ENCODE data around the gene RASAL2. TPM values are rescaled to one million over a fixed set of nuclear protein-coding genes. Genes with fewer than 3 reads are reported as not detected.
A peak's percentile ranks its signal among the peaks of the same experiment; 100 is the strongest.

Gene RASAL2
- total RNA-seq, 2 donors from 2014 or later: not detected

DNA sequence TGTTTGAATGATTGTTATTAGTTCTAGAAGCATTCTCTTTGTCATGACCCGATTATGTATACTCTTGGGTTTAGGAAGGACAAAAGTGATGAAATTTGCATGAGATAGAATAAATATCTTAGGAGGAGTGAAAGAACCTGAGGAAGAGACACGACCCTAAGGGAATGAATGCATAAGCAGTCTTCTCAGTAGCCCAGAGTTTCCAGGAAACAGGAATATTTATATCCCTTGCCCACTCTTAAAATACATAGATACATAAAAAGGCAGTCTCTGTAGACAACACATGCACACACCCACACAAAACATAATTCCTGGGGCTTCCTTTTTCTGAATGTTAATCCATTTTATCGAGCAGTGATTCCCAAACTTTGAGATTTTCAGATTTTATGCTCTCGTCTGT is 383.5 kb downstream of the RASAL2 start:
- Mint-ChIP-seq H3K9me3 (no peaks in the 10 kb centered on the region), H3K36me3 (no peaks in the 10 kb centered on the region), H3K27ac (no peak overlapping the region)
- DNase-seq (ENCODE audit: low spot score in 2 of 2) (no peak), ATAC-seq (no peak)

DNA sequence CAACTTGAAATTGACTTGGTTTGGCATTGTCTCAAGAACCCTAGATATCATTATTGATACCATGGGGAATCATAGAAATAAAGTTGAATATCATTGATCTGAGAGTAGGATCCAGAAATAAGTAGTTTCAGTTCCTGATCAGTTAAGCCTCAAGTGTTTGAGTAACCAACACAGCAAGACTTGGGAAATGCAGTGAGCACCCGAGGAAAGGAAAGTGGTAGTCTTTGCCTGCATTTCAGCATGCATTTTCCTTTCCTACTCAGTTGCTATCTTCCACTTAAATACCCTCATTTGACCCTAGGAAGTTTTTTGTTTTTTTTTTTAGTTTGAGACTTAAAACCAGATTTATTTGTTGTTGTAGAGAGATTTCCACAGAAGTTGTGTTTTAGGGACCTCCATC is 383.9 kb downstream of the RASAL2 start:
- ATAC-seq (no peak), DNase-seq (ENCODE audit: low spot score in 2 of 2) (no peak)
- Mint-ChIP-seq H3K9me3 (no peaks in the 10 kb centered on the region), H3K36me3 (no peaks in the 10 kb centered on the region), H3K27ac (no peak overlapping the region)

DNA sequence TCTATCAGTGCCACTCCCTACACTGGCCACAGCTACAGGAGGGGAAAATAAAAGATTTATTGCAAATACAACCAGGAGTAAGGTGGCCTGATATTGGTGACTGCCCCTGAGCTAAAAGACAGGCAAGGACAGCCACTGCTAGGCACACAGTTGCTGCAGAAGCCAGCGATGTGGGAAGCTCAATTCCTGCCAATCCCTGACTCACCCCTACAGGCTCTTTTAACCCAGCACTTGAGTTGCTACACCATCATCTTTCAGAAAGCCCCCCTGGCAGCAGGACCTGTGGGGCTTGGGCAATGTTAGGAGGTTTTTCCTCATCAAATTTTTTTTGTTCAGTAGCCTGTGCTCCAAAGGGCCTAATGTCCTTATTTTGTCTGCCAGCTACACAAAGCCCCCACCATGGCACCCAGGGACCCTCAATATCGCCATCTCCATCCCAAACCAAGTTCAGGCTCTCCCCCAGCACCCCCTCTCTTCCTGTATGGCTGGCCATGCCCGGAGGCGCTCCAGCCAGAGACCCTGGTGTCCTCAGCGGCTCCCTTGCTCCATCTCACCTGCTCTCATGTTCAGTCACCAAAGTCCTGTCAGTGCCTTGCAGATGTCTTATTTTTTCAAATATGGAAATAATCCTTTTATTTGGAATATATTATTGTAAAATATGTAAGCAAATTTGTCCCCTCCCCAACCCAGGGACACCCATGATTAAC is 389.5 kb downstream of the RASAL2 start:
- DNase-seq (ENCODE audit: low spot score in 2 of 2): no peak
- no peak for ATAC-seq
- no peaks in the 10 kb centered on the region for H3K36me3 Mint-ChIP-seq
- no peaks in the 10 kb centered on the region for H3K9me3 Mint-ChIP-seq
- no peak overlapping the region for H3K27ac Mint-ChIP-seq

DNA sequence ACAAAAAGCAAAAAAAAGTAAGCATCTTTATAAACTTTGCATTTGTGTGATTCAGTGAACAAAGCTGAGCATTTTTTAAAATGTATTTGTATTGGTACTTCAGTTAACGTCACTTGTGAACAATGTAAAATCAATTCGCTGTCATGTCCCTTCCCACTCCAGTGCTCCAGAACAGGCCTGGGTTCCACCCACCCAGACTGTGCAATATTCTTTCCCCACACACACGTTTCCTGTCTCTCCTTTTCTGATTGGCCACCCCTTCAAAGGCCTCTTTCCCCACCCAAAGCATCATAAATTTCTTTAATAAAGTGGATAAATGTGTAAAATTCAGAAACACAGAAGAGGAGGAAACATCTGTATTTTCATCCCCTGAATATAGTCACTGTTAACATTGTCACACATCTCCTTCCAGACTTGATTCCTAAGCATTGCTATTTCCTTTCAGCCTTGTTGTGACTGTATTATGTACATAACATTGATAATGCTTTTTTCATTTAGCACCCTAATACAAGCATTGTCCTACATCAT is 390.9 kb downstream of the RASAL2 start:
- ATAC-seq: no peak
- H3K9me3 Mint-ChIP-seq: no peaks in the 10 kb centered on the region
- no peak overlapping the region for H3K27ac Mint-ChIP-seq
- DNase-seq (ENCODE audit: low spot score in 2 of 2): no peak
- no peaks in the 10 kb centered on the region for H3K36me3 Mint-ChIP-seq

DNA sequence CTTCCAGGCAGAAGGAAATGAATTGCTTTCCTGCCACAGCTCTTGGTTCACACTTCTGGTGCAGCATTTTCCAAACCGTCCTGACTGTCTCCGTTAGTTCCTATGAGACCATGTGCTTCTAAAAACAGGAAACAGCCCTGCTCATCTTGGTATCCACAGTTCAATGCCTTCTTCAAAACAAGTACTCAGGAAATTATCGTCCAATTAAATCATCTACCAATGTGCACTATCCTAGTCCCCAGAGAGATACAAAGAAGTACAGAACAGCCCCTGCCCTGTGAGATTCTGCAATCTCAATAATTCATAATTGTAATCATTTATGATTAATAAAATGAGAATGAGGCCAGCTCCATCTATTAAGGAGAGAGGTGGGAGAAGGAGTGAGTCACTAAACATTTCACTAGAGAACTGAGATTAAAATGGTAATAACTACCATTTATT is 391.7 kb downstream of the RASAL2 start:
- no peak for ATAC-seq
- Mint-ChIP-seq H3K27ac (no peak overlapping the region), H3K9me3 (no peaks in the 10 kb centered on the region), H3K36me3 (no peaks in the 10 kb centered on the region)
- no peak for DNase-seq (ENCODE audit: low spot score in 2 of 2)

DNA sequence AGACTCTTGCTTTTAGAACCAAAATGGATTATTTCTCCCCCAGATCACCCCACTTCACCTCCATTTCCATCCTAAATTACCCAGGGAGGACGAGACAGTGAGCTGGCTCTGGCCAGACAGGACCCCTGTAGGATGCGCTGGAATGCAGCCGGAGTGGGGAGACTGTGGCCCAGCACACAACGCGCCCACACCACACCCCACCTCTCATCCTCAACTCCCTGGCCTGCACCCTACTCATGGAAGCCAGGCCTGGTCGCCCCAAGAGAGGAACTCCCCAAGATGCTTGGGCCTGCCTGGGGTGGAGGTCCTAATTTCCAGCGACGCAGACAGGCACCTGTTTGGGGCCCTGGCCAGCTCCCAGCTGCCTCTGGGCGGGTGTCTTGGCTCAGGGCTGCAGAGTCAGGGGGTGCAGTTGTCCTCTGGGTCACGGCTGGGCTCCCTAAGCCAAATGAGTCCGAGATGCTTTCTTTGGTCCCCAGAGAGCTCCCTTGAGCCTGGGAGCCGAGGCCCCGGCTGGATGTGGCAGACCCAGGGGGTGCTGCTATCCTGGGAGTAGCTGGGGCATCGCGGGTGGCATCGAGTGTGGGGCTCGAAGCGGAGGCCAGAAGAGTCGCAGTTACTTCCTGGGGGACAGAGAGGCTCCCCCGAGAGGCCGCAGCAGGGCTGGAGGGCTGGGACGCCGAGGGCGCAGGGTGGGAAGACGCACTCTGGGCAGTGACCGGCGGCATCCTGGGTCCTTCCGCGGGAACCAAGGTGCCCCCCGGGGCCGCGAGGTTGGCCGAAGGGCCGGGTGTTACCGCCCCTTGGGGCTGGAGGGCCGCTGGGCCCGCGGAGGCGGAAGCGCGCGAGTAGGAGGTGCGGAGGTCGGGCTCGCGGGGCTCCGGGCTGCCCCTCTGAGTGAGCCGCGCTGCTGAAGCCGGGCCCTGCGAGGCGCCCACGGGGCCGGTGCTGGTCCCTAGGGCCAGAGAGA is 392.5 kb downstream of the RASAL2 start:
- Mint-ChIP-seq H3K27ac (no peak overlapping the region), H3K36me3 (no peaks in the 10 kb centered on the region), H3K9me3 (no peaks in the 10 kb centered on the region)
- DNase-seq (ENCODE audit: low spot score in 2 of 2): no peak
- ATAC-seq: peak in 1 of 2 donors; percentile 20

DNA sequence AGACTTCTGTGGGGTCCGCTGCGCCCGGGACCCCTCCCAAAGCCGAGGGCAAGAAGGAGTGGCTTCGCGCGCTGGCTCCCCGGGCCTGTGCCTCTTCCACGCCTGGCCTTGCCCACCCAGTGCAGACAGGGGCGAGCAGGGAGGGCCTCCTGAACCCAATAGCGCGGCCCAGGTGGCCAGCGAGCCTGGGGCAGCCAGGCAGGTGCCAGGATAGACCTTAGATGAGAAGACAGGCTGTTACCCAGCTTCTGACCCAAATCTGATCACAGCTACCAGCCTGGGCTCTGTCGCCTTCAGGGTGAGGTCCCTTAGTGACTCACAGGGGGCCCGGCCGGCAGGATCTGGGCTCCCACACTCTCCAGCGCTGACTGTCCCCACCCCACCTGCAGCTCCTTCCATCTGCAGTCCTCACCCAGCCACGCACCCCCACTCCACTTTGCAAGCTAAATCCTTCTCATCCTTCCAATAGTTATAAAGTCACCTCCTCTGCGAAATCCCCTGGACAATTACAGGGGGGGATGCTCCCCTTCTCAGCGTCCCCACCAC is 393.2 kb downstream of the RASAL2 start:
- ATAC-seq (peak in 1 of 2 donors; percentile 7), DNase-seq (ENCODE audit: low spot score in 2 of 2) (no peak)
- Mint-ChIP-seq H3K27ac (no peak overlapping the region), H3K36me3 (no peaks in the 10 kb centered on the region), H3K9me3 (no peaks in the 10 kb centered on the region)

DNA sequence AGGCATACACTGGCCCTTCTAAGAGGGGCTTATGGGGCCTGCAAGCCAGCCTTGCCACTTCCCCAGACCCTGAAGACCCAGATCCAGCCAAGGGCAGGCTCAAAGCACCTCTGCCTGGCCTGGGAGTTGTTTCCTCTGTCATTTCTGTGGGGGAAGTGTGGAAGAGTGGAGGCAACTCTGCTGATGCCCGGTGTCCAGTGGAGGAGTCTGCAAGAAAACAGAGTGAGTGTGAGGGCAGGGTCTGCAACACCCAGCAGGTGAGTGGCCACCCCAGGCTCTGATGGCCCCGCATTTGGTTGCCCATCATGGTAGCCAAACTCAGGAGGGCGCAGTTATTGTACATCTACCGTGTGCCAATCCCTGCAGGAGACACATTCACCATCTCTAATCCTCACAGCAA is 394.5 kb downstream of the RASAL2 start:
- Mint-ChIP-seq H3K9me3 (no peaks in the 10 kb centered on the region), H3K36me3 (no peaks in the 10 kb centered on the region), H3K27ac (no peak overlapping the region)
- DNase-seq (ENCODE audit: low spot score in 2 of 2) (no peak), ATAC-seq (no peak)

DNA sequence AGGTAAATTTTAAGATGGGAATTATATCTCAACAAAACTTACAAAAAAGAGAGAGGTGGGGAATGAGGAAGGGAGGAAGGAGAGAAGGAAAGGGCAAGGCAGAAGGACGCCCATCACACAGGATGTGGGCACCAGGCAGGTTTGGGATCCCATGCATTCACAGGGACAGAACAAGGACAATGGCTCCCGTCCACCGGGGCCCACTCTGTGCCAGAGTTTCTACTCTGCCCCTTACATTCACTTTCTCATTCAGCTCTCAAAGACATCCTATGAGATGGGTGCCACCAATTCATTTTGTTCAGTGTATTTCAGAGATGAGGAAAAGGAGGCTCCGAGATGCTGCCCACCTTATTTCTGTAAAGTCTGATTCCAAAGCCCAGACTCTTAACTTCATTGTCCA is 395.5 kb downstream of the RASAL2 start:
- Mint-ChIP-seq H3K27ac (no peak overlapping the region), H3K9me3 (no peaks in the 10 kb centered on the region), H3K36me3 (no peaks in the 10 kb centered on the region)
- ATAC-seq (no peak), DNase-seq (ENCODE audit: low spot score in 2 of 2) (no peak)

DNA sequence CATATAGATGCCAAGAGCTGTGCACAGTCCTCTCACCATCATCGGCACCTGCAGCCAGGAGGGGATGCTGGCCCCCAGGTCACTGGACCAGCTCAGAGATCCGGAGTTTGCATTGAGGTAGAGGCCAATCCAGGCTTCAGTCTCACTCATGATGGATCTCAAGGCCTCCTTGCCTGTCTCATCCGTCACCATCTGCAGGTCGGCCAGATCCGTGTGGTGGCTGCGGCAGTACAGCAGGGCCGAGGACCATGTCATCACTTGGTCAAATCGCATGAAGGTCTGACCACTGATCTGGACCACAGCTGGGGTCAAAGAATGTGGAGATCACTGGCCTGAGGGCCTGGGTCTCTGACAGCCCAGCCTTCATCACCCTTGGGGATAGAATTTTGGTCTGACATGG is 396.2 kb downstream of the RASAL2 start:
- H3K27ac Mint-ChIP-seq: no peak overlapping the region
- no peak for DNase-seq (ENCODE audit: low spot score in 2 of 2)
- ATAC-seq: no peak
- no peaks in the 10 kb centered on the region for H3K9me3 Mint-ChIP-seq
- H3K36me3 Mint-ChIP-seq: no peaks in the 10 kb centered on the region

DNA sequence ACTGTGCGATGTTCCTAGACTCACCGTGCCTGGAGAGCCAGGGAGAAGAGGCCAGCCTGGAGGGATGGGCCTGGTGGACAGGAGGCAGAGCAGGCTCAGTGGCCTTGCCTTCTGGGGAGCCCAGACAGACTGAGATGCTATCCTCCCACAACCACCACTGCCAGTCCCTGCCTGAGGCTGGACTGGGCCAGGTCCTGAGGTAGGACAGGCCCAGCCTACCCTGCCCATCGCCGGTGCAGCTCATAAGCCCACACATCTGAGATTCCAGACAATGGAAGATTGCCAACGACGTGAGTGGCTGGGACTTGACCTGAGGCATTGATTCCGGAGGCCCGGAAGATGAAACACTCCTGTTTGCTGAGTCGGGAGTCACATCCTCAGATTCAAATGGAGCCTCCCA is 397.1 kb downstream of the RASAL2 start:
- Mint-ChIP-seq H3K27ac (no peak overlapping the region), H3K36me3 (no peaks in the 10 kb centered on the region), H3K9me3 (no peaks in the 10 kb centered on the region)
- DNase-seq (ENCODE audit: low spot score in 2 of 2) (no peak), ATAC-seq (no peak)

DNA sequence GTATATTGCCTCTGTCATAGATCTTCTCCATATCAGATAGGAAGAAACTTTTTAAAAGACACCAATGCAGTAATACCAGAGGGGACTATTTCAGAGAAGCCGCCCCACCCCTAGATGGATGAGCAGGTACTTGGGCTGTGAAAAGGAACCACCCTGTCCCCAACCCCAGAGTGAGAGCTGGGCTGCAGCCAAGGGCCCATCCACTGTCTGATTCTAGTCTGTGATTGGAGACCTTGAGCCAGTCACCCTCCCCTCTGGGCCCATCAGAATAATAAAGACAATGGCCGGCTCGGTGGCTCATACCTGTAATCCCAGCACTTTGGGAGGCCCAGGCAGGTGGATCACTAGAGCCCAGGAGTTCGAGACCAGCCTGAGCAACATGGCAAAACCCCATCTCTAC is 397.8 kb downstream of the RASAL2 start:
- no peak for DNase-seq (ENCODE audit: low spot score in 2 of 2)
- H3K9me3 Mint-ChIP-seq: no peaks in the 10 kb centered on the region
- H3K27ac Mint-ChIP-seq: no peak overlapping the region
- no peak for ATAC-seq
- no peaks in the 10 kb centered on the region for H3K36me3 Mint-ChIP-seq

DNA sequence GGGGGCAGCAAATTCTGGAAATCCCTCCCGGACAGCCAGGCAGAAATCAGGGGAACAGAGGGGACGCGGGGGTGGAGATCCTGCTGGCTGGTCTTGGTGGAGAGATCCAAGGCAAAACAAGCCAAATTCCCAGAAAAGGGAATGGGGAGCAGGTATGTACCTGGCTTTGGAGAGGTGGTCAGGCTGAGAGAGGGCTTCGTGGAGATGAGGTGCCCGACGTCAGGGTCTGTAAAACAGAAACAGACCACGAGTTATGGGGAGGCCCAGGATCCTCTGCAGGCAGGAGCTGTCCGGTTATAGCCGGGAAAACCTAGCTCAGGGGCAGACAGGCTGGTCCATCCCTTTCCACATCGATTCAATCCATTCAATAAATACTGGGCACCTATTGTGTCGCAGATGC is 398.4 kb downstream of the RASAL2 start:
- ATAC-seq: no peak
- H3K9me3 Mint-ChIP-seq: no peaks in the 10 kb centered on the region
- no peaks in the 10 kb centered on the region for H3K36me3 Mint-ChIP-seq
- H3K27ac Mint-ChIP-seq: no peak overlapping the region
- DNase-seq (ENCODE audit: low spot score in 2 of 2): no peak

DNA sequence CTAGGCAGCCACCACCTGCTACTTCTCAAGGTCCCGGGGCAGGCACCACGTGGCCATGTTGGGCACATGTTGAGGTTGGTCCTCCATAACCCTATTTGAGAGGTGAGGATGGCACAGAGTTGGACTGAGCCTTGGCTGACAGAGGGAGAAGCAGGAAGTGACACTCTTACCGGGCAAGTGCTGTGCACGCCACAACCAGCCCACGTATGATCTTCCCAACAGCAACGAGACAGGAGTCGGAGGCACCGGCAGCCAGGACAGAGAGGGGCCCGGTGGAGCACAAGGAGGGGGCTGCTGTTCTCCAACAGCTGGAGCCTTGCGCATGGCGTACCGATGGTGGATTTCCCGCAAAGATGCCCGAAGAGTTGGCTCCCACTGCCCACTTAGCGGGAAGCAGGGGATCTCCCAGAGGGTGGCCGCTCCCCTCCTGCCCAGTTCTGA is 399.4 kb downstream of the RASAL2 start:
- no peak overlapping the region for H3K27ac Mint-ChIP-seq
- ATAC-seq: no peak
- H3K9me3 Mint-ChIP-seq: no peaks in the 10 kb centered on the region
- no peak for DNase-seq (ENCODE audit: low spot score in 2 of 2)
- H3K36me3 Mint-ChIP-seq: no peaks in the 10 kb centered on the region

DNA sequence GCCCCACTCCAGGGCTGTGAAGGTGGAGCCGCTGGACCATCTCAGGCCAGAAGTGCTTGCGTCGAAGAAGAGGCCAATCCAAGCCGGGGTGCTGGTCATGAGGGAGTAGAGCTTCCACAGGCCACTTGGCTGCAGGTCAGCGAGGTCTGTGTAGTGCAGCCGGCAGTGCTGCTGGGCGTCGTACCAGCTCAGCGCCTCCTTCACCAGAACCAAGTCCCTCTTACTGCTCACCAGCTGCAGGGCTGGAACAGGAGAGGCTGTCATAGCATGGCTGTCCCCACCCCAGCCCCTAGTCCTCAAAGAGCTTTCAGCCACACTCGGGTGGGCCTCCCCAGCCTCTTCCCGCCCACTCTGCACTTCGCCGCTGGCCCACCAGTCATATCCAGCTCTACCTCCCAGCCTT is 400.7 kb downstream of the RASAL2 start:
- Mint-ChIP-seq H3K27ac (no peak overlapping the region), H3K36me3 (no peaks in the 10 kb centered on the region), H3K9me3 (no peaks in the 10 kb centered on the region)
- ATAC-seq (no peak), DNase-seq (ENCODE audit: low spot score in 2 of 2) (no peak)

DNA sequence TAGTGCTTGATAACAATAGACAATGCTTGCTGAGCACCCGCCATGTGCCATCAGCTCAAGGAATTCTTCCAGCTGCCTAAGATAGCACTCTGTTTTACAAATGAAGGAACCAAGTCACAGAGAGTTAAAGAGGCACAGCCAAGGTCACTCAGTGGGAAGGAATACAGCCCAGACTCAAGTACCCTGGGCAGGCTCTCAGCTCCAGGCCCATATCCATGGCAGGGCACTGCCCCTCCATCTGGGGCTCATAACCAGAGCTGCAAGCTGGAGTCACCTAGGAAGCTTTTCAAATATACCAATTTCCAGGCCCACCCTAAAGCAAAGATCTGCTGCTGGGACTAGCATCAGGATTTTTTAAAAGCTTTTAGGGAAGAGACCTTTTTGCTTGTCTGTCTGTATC is 401.3 kb downstream of the RASAL2 start:
- Mint-ChIP-seq H3K36me3 (no peaks in the 10 kb centered on the region), H3K9me3 (no peaks in the 10 kb centered on the region), H3K27ac (no peak overlapping the region)
- ATAC-seq (no peak), DNase-seq (ENCODE audit: low spot score in 2 of 2) (no peak)

DNA sequence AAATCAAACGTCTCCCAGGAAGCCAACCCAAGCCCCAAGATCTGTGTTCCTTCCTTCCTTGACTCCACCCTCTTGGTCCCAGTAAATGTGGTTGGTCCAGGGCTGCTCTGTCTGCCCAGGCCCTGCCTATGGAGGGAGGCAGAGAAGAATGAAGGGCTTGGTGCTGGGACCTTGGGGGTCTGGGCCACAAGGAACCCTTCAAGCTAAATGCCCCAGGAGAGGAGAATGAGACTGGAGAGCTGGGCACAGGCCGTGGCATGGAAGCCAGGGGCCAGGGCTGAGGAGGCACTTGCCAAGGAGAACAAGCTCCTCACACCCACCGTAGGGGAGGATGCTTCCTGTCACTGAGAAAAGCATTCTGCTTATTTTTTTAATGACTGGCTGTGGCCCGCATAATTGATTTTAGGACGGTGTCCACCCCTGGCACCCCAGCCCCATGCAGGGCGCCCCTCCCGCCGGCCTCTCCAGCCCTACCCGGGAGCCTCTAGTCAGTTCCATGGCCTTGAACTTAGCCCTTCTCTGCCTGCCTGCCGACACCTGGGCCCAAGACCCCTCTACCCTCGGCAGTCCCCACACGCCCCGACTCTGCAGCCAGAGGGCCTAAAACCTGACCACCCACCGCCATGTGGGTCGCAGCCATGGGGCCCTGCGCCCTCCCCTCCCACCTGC is 402.0 kb downstream of the RASAL2 start:
- H3K27ac Mint-ChIP-seq: no peak overlapping the region
- DNase-seq (ENCODE audit: low spot score in 2 of 2) (no peak), ATAC-seq (no peak)
- H3K9me3 Mint-ChIP-seq: no peaks in the 10 kb centered on the region
- no peaks in the 10 kb centered on the region for H3K36me3 Mint-ChIP-seq

All from activated naive CD4-positive, alpha-beta T cell treated with anti-CD3 and anti-CD28 coated beads, Interleukin-2, amount 50 U/mL, for 72 hours (primary cell).